CD8-positive, alpha-beta memory T cell (primary cell): ENCODE data around the gene FFAR3. TPM values are rescaled to one million over a fixed set of nuclear protein-coding genes. Genes with fewer than 3 reads are reported as not detected.
"Not testable (repeated sequence)": the region's sequence is repeated elsewhere in the genome, so short reads cannot be mapped to it uniquely, and the experiment has no call there.

ENCODE experiments used
- CTCF ChIA-PET: fragments of 350-600 bp; sonication (Branson Sonifier 250); formaldehyde crosslinking; loops from one replicate; lab custom pipeline; 2021; ENCODE audit warnings: antibody characterized with exemption; lab: Charles Lee
- POLR2A ChIA-PET: fragments of 350-600 bp; sonication (Branson Sonifier 250); formaldehyde crosslinking; loops from one replicate; lab custom pipeline; 2021; ENCODE audit warnings: antibody characterized with exemption; lab: Charles Lee
- DNase-seq, 5 donors: peaks; one replicate each; pipeline versions ENCODE4 v3.0.0 to v3.0.0-alpha.2; 2020 to 2022; ENCODE audit warnings: mixed read lengths in 1 of 5
- H3K27ac ChIP-seq: one replicate; pipeline ENCODE4 v1.7.0; 2013; ENCODE audit warnings: low read depth, mild to moderate bottlenecking, low read length, moderate library complexity
- H3K27me3 ChIP-seq: 2 replicates; pipeline ENCODE4 v1.7.0; 2013; ENCODE audit warnings: low read length, mild to moderate bottlenecking; ENCODE audit not compliant: insufficient read depth, poor library complexity, severe bottlenecking
- H3K36me3 ChIP-seq: 2 replicates; pipeline ENCODE4 v1.7.0; 2013; ENCODE audit warnings: mild to moderate bottlenecking, low read length, moderate library complexity; ENCODE audit not compliant: insufficient read depth
- H3K4me1 ChIP-seq: 2 replicates; pipeline ENCODE4 v1.7.0; 2013; ENCODE audit warnings: mild to moderate bottlenecking, low read length, moderate library complexity; ENCODE audit not compliant: insufficient read depth
- H3K4me3 ChIP-seq: 2 replicates; pipeline ENCODE4 v1.7.0; 2013; ENCODE audit warnings: mild to moderate bottlenecking, low read length
- H3K9me3 ChIP-seq: 2 replicates; pipeline ENCODE4 v1.7.0; 2013; ENCODE audit warnings: mild to moderate bottlenecking, low read length
- H3K27ac Mint-ChIP-seq, 8 donors: one replicate each; pipeline ENCODE4 v1.8.0; 2020 to 2021; ENCODE audit warnings: mixed read lengths in 8 of 8, mild to moderate bottlenecking in 6 of 8, inconsistent platforms in 3 of 8, moderate library complexity in 3 of 8
- H3K27me3 Mint-ChIP-seq, 2 donors: one replicate each; pipeline ENCODE4 v1.8.0; 2020 to 2021; ENCODE audit warnings: mixed read lengths in 2 of 2, mild to moderate bottlenecking in 1 of 2, moderate library complexity in 1 of 2
- H3K36me3 Mint-ChIP-seq, 3 donors: one replicate each; pipeline ENCODE4 v1.8.0; 2020 to 2021; ENCODE audit warnings: mixed read lengths in 3 of 3, inconsistent platforms in 1 of 3, mild to moderate bottlenecking in 1 of 3
- H3K4me1 Mint-ChIP-seq, 3 donors: one replicate each; pipeline ENCODE4 v1.8.0; 2020 to 2021; ENCODE audit warnings: mixed read lengths in 3 of 3, inconsistent platforms in 1 of 3, mild to moderate bottlenecking in 1 of 3
- H3K4me3 Mint-ChIP-seq, 7 donors: one replicate each; pipeline ENCODE4 v1.8.0; 2020 to 2021; ENCODE audit warnings: mixed read lengths in 7 of 7, mild to moderate bottlenecking in 6 of 7, moderate library complexity in 4 of 7, inconsistent platforms in 2 of 7
- H3K9me3 Mint-ChIP-seq, 5 donors: one replicate each; pipeline ENCODE4 v1.8.0; 2020 to 2022; ENCODE audit warnings: mixed read lengths in 5 of 5, mild to moderate bottlenecking in 3 of 5, moderate library complexity in 2 of 5, inconsistent platforms in 1 of 5
- polyA plus RNA-seq: library from polyadenylated mRNA; unstranded; fragments of 300-500 nt; fragmentation: Illumina TruSeq; gene quantifications from one replicate; pipeline ENCODE4 v1.2.3, GENCODE V29; 2021
- total RNA-seq, 2 experiments: library from RNA; stranded (reverse); gene quantifications; one replicate each; pipeline ENCODE4 v1.2.3, GENCODE V29; 2021

Gene FFAR3
- total and polyA plus RNA-seq, 3 experiments from 2014 or later: not detected

DNA sequence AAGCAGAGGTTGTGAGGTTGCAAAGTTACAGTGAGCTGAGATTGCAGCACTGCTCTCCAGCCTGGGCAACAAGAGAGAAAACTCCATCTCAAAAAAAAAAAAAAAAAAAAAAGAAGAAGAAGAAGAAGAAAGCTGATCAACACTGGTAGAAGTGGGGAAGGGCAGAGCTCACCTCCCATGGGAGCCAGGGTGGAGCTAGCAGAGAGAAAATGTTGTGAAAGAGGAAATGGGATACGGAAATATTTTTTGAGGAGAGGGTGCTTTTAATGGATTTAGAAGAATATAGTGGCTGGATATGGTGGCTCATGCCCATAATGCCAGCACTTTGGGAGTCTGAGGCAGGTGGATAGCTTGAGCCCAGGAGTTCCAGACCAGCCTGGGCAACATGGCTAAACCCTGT, 19.4 kb downstream of the FFAR3 start:
- Mint-ChIP-seq H3K36me3 (no peaks in the 10 kb centered on the region), H3K4me3 (no peak overlapping the region), H3K27me3 (peaks cover 7 to 14% of the 10 kb centered on the region in 2 donors), H3K9me3 (no peaks in the 10 kb centered on the region), H3K27ac (no peak overlapping the region), H3K4me1 (peaks cover 2 to 13% (median 4%) of the 10 kb centered on the region in 3 donors)
- no peak overlapping the region for H3K4me3 ChIP-seq
- no peaks in the 10 kb centered on the region for H3K9me3 ChIP-seq
- CTCF ChIA-PET: interaction anchor here (0.7 kb wide), 1 partner anchor 14 kb away, joined by 3 read pairs; no protein-coding TSS in a partner anchor
- no peak overlapping the region for H3K27ac ChIP-seq
- H3K36me3 ChIP-seq: no peaks in the 10 kb centered on the region
- H3K4me1 ChIP-seq: no peaks in the 10 kb centered on the region
- H3K27me3 ChIP-seq: no peaks in the 10 kb centered on the region
- POLR2A ChIA-PET: no interaction called here
- DNase-seq: no peak

DNA sequence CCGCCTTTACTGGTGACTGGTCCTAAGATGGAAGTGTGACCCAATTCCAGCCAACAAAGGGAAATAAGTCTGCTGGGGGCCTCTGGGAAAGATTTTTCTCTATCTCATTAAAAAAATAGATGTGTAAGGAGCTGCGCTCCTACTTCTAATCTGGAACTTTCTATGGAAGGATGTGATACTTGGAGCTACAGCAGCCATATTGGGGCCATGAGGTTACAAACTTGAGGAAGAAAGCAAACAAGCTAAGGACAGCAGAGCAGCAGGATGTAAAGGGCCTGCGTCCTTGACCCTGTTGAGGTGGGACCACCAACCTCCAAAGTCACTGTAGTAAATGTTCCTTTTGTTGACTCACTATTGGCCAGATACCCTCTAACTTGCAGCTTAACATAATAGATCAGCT, 20.1 kb downstream of the FFAR3 start:
- ChIA-PET CTCF (no interaction called here), POLR2A (no interaction called here)
- no peaks in the 10 kb centered on the region for H3K4me1 ChIP-seq
- H3K4me3 ChIP-seq: no peak overlapping the region
- Mint-ChIP-seq H3K27me3 (peaks cover 7 to 19% of the 10 kb centered on the region in 2 donors), H3K9me3 (no peaks in the 10 kb centered on the region), H3K4me1 (peaks cover 2 to 13% (median 4%) of the 10 kb centered on the region in 3 donors), H3K27ac (no peak overlapping the region), H3K4me3 (no peak overlapping the region), H3K36me3 (no peaks in the 10 kb centered on the region)
- H3K27ac ChIP-seq: no peak overlapping the region
- no peaks in the 10 kb centered on the region for H3K27me3 ChIP-seq
- DNase-seq: no peak
- no peaks in the 10 kb centered on the region for H3K9me3 ChIP-seq
- H3K36me3 ChIP-seq: no peaks in the 10 kb centered on the region

DNA sequence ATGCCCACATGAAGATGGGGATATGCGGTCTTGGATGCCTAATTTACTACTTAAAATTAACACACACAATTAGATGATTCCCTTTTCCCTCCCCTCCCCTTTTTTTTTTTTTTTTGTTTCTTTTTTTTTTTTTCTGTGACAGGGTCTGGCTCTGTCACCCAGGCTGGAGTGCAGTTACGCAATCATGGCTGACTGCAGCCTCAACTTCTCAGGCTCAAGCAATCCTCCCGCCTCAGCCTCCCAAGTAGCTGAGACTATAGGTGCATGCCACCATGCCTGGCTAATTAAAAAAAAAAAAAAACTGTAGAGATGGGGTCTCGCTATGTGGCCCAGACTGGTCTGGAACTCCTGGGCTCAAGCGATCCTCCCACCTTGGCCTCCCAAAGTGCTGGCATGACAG, 21.3 kb downstream of the FFAR3 start:
- H3K4me1 ChIP-seq, CTCF ChIA-PET, H3K4me3 Mint-ChIP-seq, DNase-seq, H3K36me3 ChIP-seq, H3K9me3 Mint-ChIP-seq, H3K9me3 ChIP-seq, H3K27me3 ChIP-seq, POLR2A ChIA-PET, H3K27ac Mint-ChIP-seq, H3K36me3 Mint-ChIP-seq, H3K4me3 ChIP-seq: not testable (repeated sequence)
- H3K27ac ChIP-seq: peak overlapping the region; percentile 71
- H3K27me3 Mint-ChIP-seq: peaks cover 9 to 25% of the 10 kb centered on the region in 2 donors
- peaks cover 2 to 13% (median 4%) of the 10 kb centered on the region in 3 donors for H3K4me1 Mint-ChIP-seq

DNA sequence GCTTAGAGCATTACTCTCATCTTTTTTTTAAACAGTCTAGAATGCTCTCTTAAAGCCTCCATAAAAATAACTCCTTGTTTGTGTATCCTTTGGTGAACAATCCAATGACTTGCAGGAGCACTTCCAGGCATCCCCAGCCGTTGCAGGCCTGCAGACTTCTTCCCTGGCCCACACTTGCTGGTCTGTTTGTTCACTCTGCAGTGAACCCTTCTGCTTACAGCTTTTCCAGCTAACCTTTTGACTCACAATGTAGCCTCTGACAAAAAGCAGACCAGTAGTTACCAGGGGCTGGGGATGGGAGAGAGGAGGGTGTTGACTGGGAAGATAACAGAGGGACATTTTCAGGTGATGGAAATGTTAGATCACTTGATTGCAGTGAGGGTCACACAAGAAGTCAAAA, 21.7 kb downstream of the FFAR3 start:
- no peak for DNase-seq
- H3K27me3 ChIP-seq: no peaks in the 10 kb centered on the region
- no peaks in the 10 kb centered on the region for H3K9me3 ChIP-seq
- H3K4me3 ChIP-seq: no peak overlapping the region
- H3K4me1 Mint-ChIP-seq: peaks cover 0 to 9% (median 4%) of the 10 kb centered on the region in 3 donors
- H3K27ac ChIP-seq: peak overlapping the region; percentile 71
- ChIA-PET CTCF (no interaction called here), POLR2A (no interaction called here)
- no peak overlapping the region for H3K4me3 Mint-ChIP-seq
- H3K36me3 Mint-ChIP-seq: no peaks in the 10 kb centered on the region
- H3K36me3 ChIP-seq: no peaks in the 10 kb centered on the region
- H3K27me3 Mint-ChIP-seq: peaks cover 12 to 28% of the 10 kb centered on the region in 2 donors
- no peak overlapping the region for H3K27ac Mint-ChIP-seq
- no peaks in the 10 kb centered on the region for H3K4me1 ChIP-seq
- H3K9me3 Mint-ChIP-seq: peaks cover 0 to 4% (median 2%) of the 10 kb centered on the region in 5 donors

DNA sequence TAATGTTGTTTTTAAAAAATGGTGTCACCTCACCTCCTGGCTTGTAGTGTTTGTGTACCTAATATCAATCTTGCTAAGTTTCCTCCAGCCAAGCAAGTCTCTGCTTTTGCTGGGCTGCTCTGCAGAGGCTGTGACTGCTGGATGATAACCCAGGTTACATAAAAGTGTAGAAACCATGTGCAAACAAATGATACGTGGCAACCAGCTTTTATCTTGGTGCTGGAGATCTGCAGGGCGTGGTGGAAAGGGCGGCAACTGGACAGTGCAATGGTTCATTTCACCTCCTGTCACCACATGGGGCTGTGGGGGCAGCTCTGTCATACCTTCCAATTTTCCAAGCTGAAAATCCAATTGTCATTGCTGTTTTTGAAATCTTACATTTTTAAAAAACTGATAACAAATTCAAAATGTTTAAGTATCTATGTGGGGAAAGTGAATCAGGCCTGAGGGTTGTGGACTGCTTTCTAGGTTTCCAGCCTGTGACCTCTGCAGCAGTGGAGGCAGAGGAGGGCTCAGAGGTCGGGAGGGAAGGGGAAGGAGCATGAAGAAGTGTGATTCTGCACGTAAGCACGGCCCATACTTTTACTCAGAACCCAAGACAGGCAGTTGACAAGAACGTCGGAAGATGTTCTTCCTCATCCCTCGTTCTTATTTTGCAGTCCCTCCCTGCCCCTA, 22.3 kb downstream of the FFAR3 start:
- ChIA-PET POLR2A (no interaction called here), CTCF (no interaction called here)
- no peak overlapping the region for H3K27ac Mint-ChIP-seq

DNA sequence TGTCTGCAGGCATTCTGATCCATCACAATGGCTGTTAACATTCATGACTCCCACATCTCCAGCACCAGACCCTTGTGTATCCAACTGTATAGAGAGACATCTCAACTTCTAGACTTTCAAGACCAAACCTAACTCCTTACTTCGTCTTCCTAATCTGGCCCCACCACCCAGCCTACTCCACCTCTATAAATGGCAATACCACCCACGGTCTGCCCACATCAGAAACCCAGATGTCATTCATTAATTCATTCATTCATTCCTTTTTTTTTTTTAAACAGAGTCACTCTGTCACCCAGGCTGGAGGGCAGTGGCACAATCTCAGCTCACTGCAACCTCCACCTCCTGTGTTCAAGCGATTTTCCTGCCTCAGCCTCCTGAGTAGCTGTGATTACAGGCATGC, 23.1 kb downstream of the FFAR3 start:
- Histone ChIP-seq H3K27me3 (no peaks in the 10 kb centered on the region), H3K36me3 (no peaks in the 10 kb centered on the region), H3K4me1 (no peaks in the 10 kb centered on the region), H3K27ac (peak overlapping the region; percentile 71), H3K9me3 (no peaks in the 10 kb centered on the region), H3K4me3 (no peak overlapping the region)
- H3K9me3 Mint-ChIP-seq: peaks cover under 1 to 4% (median 4%) of the 10 kb centered on the region in 5 donors
- H3K27me3 Mint-ChIP-seq: peaks cover 8 to 28% of the 10 kb centered on the region in 2 donors
- DNase-seq: no peak
- CTCF ChIA-PET: no interaction called here
- peaks cover 0 to 5% (median 4%) of the 10 kb centered on the region in 3 donors for H3K4me1 Mint-ChIP-seq
- peaks cover 0 to 1% (median 0%) of the 10 kb centered on the region in 3 donors for H3K36me3 Mint-ChIP-seq
- no peak overlapping the region for H3K27ac Mint-ChIP-seq
- H3K4me3 Mint-ChIP-seq: no peak overlapping the region
- POLR2A ChIA-PET: no interaction called here

More for the DNA sequence above, 22.3 kb downstream of the FFAR3 start:
- no peak overlapping the region for H3K4me3 Mint-ChIP-seq
- Histone ChIP-seq H3K27ac (peak overlapping the region; percentile 71), H3K27me3 (no peaks in the 10 kb centered on the region), H3K4me1 (no peaks in the 10 kb centered on the region), H3K4me3 (no peak overlapping the region), H3K36me3 (no peaks in the 10 kb centered on the region), H3K9me3 (no peaks in the 10 kb centered on the region)
- peaks cover 10 to 28% of the 10 kb centered on the region in 2 donors for H3K27me3 Mint-ChIP-seq
- no peaks in the 10 kb centered on the region for H3K36me3 Mint-ChIP-seq
- H3K9me3 Mint-ChIP-seq: peaks cover 0 to 4% (median 2%) of the 10 kb centered on the region in 5 donors
- DNase-seq: no peak
- peaks cover 0 to 5% (median 4%) of the 10 kb centered on the region in 3 donors for H3K4me1 Mint-ChIP-seq

DNA sequence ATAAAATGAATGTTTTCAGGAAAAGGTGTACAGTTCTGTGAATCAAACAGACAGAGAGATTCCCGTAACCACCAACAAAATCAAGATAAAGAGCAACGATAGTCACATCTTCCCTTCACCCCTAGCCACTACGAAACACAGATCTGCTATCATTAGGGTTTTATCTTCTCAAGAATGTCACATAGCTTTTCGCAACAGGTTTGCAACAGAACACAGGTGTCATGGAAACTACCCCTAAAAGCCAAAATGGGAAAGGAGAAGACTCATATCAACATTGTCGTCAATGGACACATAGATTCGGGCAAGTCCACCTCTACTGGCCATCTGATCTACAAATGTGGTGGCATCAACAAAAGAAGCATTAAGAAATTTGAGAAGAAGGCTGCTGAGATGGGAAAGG, 23.7 kb downstream of the FFAR3 start:
- no peak overlapping the region for H3K4me3 Mint-ChIP-seq
- Histone ChIP-seq H3K27me3 (no peaks in the 10 kb centered on the region), H3K4me1 (no peaks in the 10 kb centered on the region), H3K27ac (no peak overlapping the region), H3K9me3 (no peaks in the 10 kb centered on the region), H3K4me3 (no peak overlapping the region), H3K36me3 (no peaks in the 10 kb centered on the region)
- no peak for DNase-seq
- H3K9me3 Mint-ChIP-seq: peaks cover 6 to 10% (median 7%) of the 10 kb centered on the region in 5 donors
- peaks cover 8 to 28% of the 10 kb centered on the region in 2 donors for H3K27me3 Mint-ChIP-seq
- POLR2A ChIA-PET: no interaction called here
- no peak overlapping the region for H3K27ac Mint-ChIP-seq
- CTCF ChIA-PET: no interaction called here
- H3K4me1 Mint-ChIP-seq: peaks cover 0 to 3% (median 3%) of the 10 kb centered on the region in 3 donors
- H3K36me3 Mint-ChIP-seq: peaks cover 0 to 5% (median 0%) of the 10 kb centered on the region in 3 donors

DNA sequence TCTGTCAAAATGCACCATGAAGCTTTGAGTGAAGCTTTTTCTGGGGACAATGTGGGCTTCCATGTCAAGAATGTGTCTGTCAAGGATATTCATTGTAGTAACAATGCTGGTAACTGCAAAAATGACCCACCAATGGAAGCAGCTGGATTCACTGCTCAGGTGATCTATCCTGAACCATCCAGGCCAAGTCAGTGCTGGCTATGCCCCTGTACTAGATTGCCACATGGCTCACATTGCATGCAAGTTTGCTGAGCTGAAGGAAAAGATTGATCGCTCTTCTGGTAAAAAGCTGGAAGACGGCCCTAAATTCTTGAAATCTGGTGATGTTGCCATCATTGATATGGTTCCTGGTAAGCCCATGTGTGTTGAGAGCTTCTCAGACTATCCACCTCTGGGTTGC, 25.3 kb downstream of the FFAR3 start:
- Histone ChIP-seq H3K4me3 (no peak overlapping the region), H3K36me3 (no peaks in the 10 kb centered on the region), H3K4me1 (no peaks in the 10 kb centered on the region), H3K27ac (no peak overlapping the region), H3K27me3 (no peaks in the 10 kb centered on the region), H3K9me3 (no peaks in the 10 kb centered on the region)
- Mint-ChIP-seq H3K9me3 (peaks cover 6 to 13% (median 10%) of the 10 kb centered on the region in 5 donors), H3K4me3 (no peak overlapping the region), H3K27ac (no peak overlapping the region), H3K4me1 (no peaks in the 10 kb centered on the region), H3K27me3 (peaks cover 8 to 25% of the 10 kb centered on the region in 2 donors), H3K36me3 (peaks cover 0 to 5% (median 0%) of the 10 kb centered on the region in 3 donors)
- ChIA-PET CTCF (interaction anchor here (0.8 kb wide), 1 partner anchor 85 kb away, joined by 3 read pairs; no protein-coding TSS in a partner anchor), POLR2A (no interaction called here)
- no peak for DNase-seq
